Measurements from ENCODE around the gene CLMN. TPM values are rescaled to one million over a fixed set of nuclear protein-coding genes. Genes with fewer than 3 reads are reported as not detected.

CLMN gene
- total and polyA plus RNA-seq, 2 of the 4 experiments (the other 2 are of a cell fraction) = 0.10 to 0.18 TPM

DNA sequence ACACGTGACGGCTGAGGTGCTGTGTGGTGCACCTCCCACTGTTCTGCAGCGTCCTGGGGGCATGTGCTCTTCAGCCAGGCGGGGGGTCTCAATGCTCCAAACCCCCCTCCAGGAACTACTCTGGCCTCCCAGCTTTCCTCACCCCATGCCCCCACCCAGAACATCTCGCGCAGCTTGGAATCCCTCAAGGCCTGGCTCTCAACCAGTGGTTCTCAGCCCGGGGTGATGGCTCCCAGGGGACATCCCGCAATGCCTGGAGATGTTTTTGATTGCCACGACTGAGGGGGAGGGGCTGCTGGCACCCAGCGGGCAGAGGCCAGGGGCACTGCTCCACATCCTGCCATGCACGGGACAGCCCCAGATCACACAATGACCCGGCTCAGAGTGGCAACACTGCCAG, 83.5 kb downstream of the CLMN start:
- H3K27ac ChIP-seq (ENCODE audit: insufficient read depth, low read length) = no peak overlapping the region
- ChIA-PET CTCF (no interaction called here), POLR2A (ENCODE audit: unreplicated experiment) (no interaction called here)
- H2AK5ac ChIP-seq (ENCODE audit: low read depth, low read length) = no peak overlapping the region
- in situ Hi-C loops (cut with MboI; ENCODE audit: low sequenced_read_pairs) (no loop called here), dilution Hi-C loops (cut with HindIII; ENCODE audit: low sequenced_read_pairs, unreplicated experiment) (no loop called here), intact Hi-C loops (cut with micrococcal nuclease) (no loop called here)
- no peak overlapping the region for H3K14ac ChIP-seq (replicated peaks; ENCODE audit: low read depth, low read length)
- no peak overlapping the region for H2AFZ ChIP-seq (replicated peaks; ENCODE audit: low read length, poor library complexity)
- no peak overlapping the region for H2BK20ac ChIP-seq (ENCODE audit: low read depth, low read length)
- H3K56ac ChIP-seq (ENCODE audit: extremely low read depth, insufficient read depth, low read length) = no peak overlapping the region
- no peaks in the 10 kb centered on the region for H3K9me3 ChIP-seq (ENCODE audit: control insufficient read depth, insufficient read depth, low read length)
- TF ChIP-seq MAFK (IDR thresholded peaks at IDR 0.05; ENCODE audit: low read depth, low read length) (no peak), NFE2L2 (IDR thresholded peaks at IDR 0.05; ENCODE audit: low read depth, low read length) (no peak), SMC3 (IDR thresholded peaks at IDR 0.05; ENCODE audit: low read depth, low read length) (no peak), POLR2A (IDR thresholded peaks at IDR 0.05; ENCODE audit: low read depth, low read length) (no peak), CEBPB (IDR thresholded peaks at IDR 0.05; ENCODE audit: low read depth, low read length) (no peak), BHLHE40 (IDR thresholded peaks at IDR 0.05; ENCODE audit: low read depth, low read length) (no peak), CHD1 (IDR thresholded peaks at IDR 0.05; ENCODE audit: low read depth, low read length) (no peak), FOS (IDR thresholded peaks at IDR 0.05; ENCODE audit: low read depth, low read length) (no peak), RCOR1 (IDR thresholded peaks at IDR 0.05; ENCODE audit: insufficient replicate concordance, low read length) (no peak), MAZ (IDR thresholded peaks at IDR 0.05; ENCODE audit: borderline replicate concordance, low read depth, low read length) (no peak)
- TF ChIP-seq, protein P1, sequence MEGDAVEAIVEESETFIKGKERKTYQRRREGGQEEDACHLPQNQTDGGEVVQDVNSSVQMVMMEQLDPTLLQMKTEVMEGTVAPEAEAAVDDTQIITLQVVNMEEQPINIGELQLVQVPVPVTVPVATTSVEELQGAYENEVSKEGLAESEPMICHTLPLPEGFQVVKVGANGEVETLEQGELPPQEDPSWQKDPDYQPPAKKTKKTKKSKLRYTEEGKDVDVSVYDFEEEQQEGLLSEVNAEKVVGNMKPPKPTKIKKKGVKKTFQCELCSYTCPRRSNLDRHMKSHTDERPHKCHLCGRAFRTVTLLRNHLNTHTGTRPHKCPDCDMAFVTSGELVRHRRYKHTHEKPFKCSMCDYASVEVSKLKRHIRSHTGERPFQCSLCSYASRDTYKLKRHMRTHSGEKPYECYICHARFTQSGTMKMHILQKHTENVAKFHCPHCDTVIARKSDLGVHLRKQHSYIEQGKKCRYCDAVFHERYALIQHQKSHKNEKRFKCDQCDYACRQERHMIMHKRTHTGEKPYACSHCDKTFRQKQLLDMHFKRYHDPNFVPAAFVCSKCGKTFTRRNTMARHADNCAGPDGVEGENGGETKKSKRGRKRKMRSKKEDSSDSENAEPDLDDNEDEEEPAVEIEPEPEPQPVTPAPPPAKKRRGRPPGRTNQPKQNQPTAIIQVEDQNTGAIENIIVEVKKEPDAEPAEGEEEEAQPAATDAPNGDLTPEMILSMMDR (conservative IDR thresholded peaks at IDR 0.05; ENCODE audit: low read depth, low read length) = no peak
- TF ChIP-seq, protein P2, sequence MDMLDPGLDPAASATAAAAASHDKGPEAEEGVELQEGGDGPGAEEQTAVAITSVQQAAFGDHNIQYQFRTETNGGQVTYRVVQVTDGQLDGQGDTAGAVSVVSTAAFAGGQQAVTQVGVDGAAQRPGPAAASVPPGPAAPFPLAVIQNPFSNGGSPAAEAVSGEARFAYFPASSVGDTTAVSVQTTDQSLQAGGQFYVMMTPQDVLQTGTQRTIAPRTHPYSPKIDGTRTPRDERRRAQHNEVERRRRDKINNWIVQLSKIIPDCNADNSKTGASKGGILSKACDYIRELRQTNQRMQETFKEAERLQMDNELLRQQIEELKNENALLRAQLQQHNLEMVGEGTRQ (IDR thresholded peaks at IDR 0.05; ENCODE audit: low read depth, low read length) = no peak
- DNase-seq (no peak), ATAC-seq (ENCODE audit: low read depth) (no peak)
- peak overlapping the region; percentile 19 for H2AK9ac ChIP-seq (replicated peaks; ENCODE audit: low read depth, low read length, poor library complexity)
- 87% methylated on average over 4 of the region's 12 CpGs; no CpG with 5 or more reads in 1 of the 2 experiments for WGBS, 2 experiments (ENCODE audit: extremely low coverage in 2 of 2, insufficient read length in 1 of 2)
- H3K4me2 ChIP-seq (ENCODE audit: low read depth, low read length) = no peak overlapping the region
- no peak overlapping the region for H3K4me3 ChIP-seq (ENCODE audit: insufficient read depth, low read depth, low read length)
- no peak overlapping the region for H2BK120ac ChIP-seq (ENCODE audit: low read depth, low read length)
- H3K36me3 ChIP-seq (ENCODE audit: control insufficient read depth, insufficient read depth, low read length) = no peaks in the 10 kb centered on the region
- no peaks in the 10 kb centered on the region for H3K4me1 ChIP-seq (ENCODE audit: control insufficient read depth, insufficient read depth, low read length)
- no peak overlapping the region for H4K8ac ChIP-seq (ENCODE audit: low read depth in 2 of 2, low read length in 2 of 2)
- no peak overlapping the region for H4K5ac ChIP-seq (ENCODE audit: low read depth, low read length)
- no peak overlapping the region for H3K23ac ChIP-seq (ENCODE audit: low read depth, low read length)
- no peaks in the 10 kb centered on the region for H3K9me1 ChIP-seq (ENCODE audit: insufficient read depth, low read length)
- no peak overlapping the region for H4K91ac ChIP-seq (ENCODE audit: insufficient read depth, low read depth, low read length)
- no peaks in the 10 kb centered on the region; the same call in 1 of the 2 replicates for H3K27me3 ChIP-seq (ENCODE audit: control insufficient read depth, insufficient read depth, low read length)
- BruUV-seq (replicated peaks) = no TSS peak
- H2BK15ac ChIP-seq (ENCODE audit: low read depth, low read length) = no peak overlapping the region
- H2BK5ac ChIP-seq (ENCODE audit: low read depth, low read length, poor library complexity, severe bottlenecking) = no peak overlapping the region
- no peak overlapping the region for H3K18ac ChIP-seq (ENCODE audit: low read depth, low read length)
- H3K9ac ChIP-seq (ENCODE audit: low read depth, low read length) = no peak overlapping the region
- H3K79me1 ChIP-seq (ENCODE audit: low read depth in 1 of 2, low read length in 2 of 2) = no peaks in the 10 kb centered on the region
- no peak overlapping the region for H3K4ac ChIP-seq (ENCODE audit: low read depth, low read length)
- H4K20me1 ChIP-seq (ENCODE audit: insufficient read depth, low read length) = no peaks in the 10 kb centered on the region

Measured in IMR-90 (cell line).